NT2/D1 (cell line): ENCODE data around the gene UBALD1.

ENCODE experiments used
- SUZ12 ChIP-seq: IDR thresholded peaks from 2 replicates; pipeline ENCODE4 v1.6.1; 2011; ENCODE audit not compliant: insufficient read length, insufficient read depth; ENCODE audit errors: extremely low read depth
- YY1 ChIP-seq: IDR thresholded peaks from 2 replicates; pipeline ENCODE4 v1.6.1; 2011; ENCODE audit not compliant: insufficient read length, insufficient read depth
- ZNF274 ChIP-seq: IDR thresholded peaks from 2 replicates; pipeline ENCODE4 v1.6.1; 2011; ENCODE audit warnings: mild to moderate bottlenecking, low read depth, low read length

GRCh38 chr16:4615384-4616046 is 827 bp upstream of the UBALD1 start:
- TF ChIP-seq ZNF274 (no peak), YY1 (no peak), SUZ12 (no peak)
